Measurements from ENCODE around the gene IFNA21. TPM values are rescaled to one million over a fixed set of nuclear protein-coding genes. Genes with fewer than 3 reads are reported as not detected.

Gene IFNA21
- total and polyA plus RNA-seq, 5 donors from 2014 or later = not detected

- Mint-ChIP-seq H3K27me3 (peaks cover 6% of the 10 kb centered on the region), H3K27ac (no peak overlapping the region), H3K4me1 (peaks cover 9 to 29% (median 23%) of the 10 kb centered on the region in 4 donors), H3K36me3 (peaks cover 3% of the 10 kb centered on the region), H3K9me3 (peaks cover 0 to 5% (median 2%) of the 10 kb centered on the region in 7 donors), H3K4me3 (peak overlapping the region in 3 of 4 donors; percentile 1 to 56 (median 52))
- peak overlapping the region; percentile 64 for H3K4me3 ChIP-seq (ENCODE audit: low read depth, low read length)
- peak in 1 of 2 donors; percentile 65 for ATAC-seq (ENCODE audit: low read depth in 2 of 2)
- H3K36me3 ChIP-seq (ENCODE audit: control insufficient read depth, insufficient read depth, low read length) = no peaks in the 10 kb centered on the region
- DNase-seq = peak in 2 of 3 donors; percentile 6 to 75
- H3K9me3 ChIP-seq (ENCODE audit: control insufficient read depth in 2 of 2, low read length in 2 of 2) = peaks cover 0 to 2% of the 10 kb centered on the region in 2 experiments
- peaks cover 5% of the 10 kb centered on the region for H3K4me1 ChIP-seq (ENCODE audit: control insufficient read depth, insufficient read depth, low read length, poor library complexity, severe bottlenecking)
- no peak overlapping the region for H3K27ac ChIP-seq (ENCODE audit: insufficient read depth, low read length, poor library complexity, severe bottlenecking)
- H3K27me3 ChIP-seq (ENCODE audit: control insufficient read depth, insufficient read depth, low read length) = no peaks in the 10 kb centered on the region
Measured at GRCh38 chr9:21160178-21160577, 6.3 kb downstream of the IFNA21 start.

- Histone ChIP-seq H3K27me3 (ENCODE audit: control insufficient read depth, insufficient read depth, low read length) (peaks cover 3% of the 10 kb centered on the region), H3K36me3 (ENCODE audit: control insufficient read depth, insufficient read depth, low read length) (no peaks in the 10 kb centered on the region), H3K9me3 (ENCODE audit: control insufficient read depth in 2 of 2, low read length in 2 of 2) (peaks cover 0 to 2% of the 10 kb centered on the region in 2 experiments), H3K4me1 (ENCODE audit: control insufficient read depth, insufficient read depth, low read length, poor library complexity, severe bottlenecking) (peaks cover 5% of the 10 kb centered on the region), H3K4me3 (ENCODE audit: low read depth, low read length) (no peak overlapping the region), H3K27ac (ENCODE audit: insufficient read depth, low read length, poor library complexity, severe bottlenecking) (no peak overlapping the region)
- DNase-seq (no peak), ATAC-seq (ENCODE audit: low read depth in 2 of 2) (no peak)
- Mint-ChIP-seq H3K9me3 (peaks cover 0 to 5% (median 0%) of the 10 kb centered on the region in 7 donors), H3K36me3 (peaks cover 3% of the 10 kb centered on the region), H3K4me1 (peaks cover 5 to 23% (median 14%) of the 10 kb centered on the region in 4 donors), H3K27me3 (peaks cover 15% of the 10 kb centered on the region), H3K27ac (no peak overlapping the region), H3K4me3 (no peak overlapping the region)
Measured at GRCh38 chr9:21155501-21155900, 11.0 kb downstream of the IFNA21 start.

GRCh38 chr9:21154018-21154608 lies 12.3 kb downstream of the IFNA21 start:
- H3K36me3 ChIP-seq (ENCODE audit: control insufficient read depth, insufficient read depth, low read length) = no peaks in the 10 kb centered on the region
- H3K4me3 Mint-ChIP-seq = no peak overlapping the region
- H3K27ac Mint-ChIP-seq = no peak overlapping the region
- peaks cover 3% of the 10 kb centered on the region for H3K27me3 ChIP-seq (ENCODE audit: control insufficient read depth, insufficient read depth, low read length)
- H3K4me1 ChIP-seq (ENCODE audit: control insufficient read depth, insufficient read depth, low read length, poor library complexity, severe bottlenecking) = no peaks in the 10 kb centered on the region
- peaks cover 0 to 2% of the 10 kb centered on the region in 2 experiments for H3K9me3 ChIP-seq (ENCODE audit: control insufficient read depth in 2 of 2, low read length in 2 of 2)
- no peak overlapping the region for H3K4me3 ChIP-seq (ENCODE audit: low read depth, low read length)
- H3K4me1 Mint-ChIP-seq = peaks cover 4 to 12% (median 5%) of the 10 kb centered on the region in 4 donors
- H3K9me3 Mint-ChIP-seq = peaks cover 0 to 6% (median 1%) of the 10 kb centered on the region in 7 donors
- no peak for ATAC-seq (ENCODE audit: low read depth in 2 of 2)
- DNase-seq = peak in 2 of 3 donors; percentile 3 to 47
- peaks cover 3% of the 10 kb centered on the region for H3K36me3 Mint-ChIP-seq
- no peak overlapping the region for H3K27ac ChIP-seq (ENCODE audit: insufficient read depth, low read length, poor library complexity, severe bottlenecking)
- H3K27me3 Mint-ChIP-seq = peaks cover 19% of the 10 kb centered on the region

- Mint-ChIP-seq H3K27me3 (peaks cover 25% of the 10 kb centered on the region), H3K36me3 (peaks cover 3% of the 10 kb centered on the region), H3K4me3 (no peak overlapping the region), H3K27ac (no peak overlapping the region), H3K4me1 (peaks cover 2 to 7% (median 4%) of the 10 kb centered on the region in 4 donors), H3K9me3 (peaks cover 0 to 12% (median 2%) of the 10 kb centered on the region in 7 donors)
- peaks cover 3% of the 10 kb centered on the region for H3K27me3 ChIP-seq (ENCODE audit: control insufficient read depth, insufficient read depth, low read length)
- H3K27ac ChIP-seq (ENCODE audit: insufficient read depth, low read length, poor library complexity, severe bottlenecking) = no peak overlapping the region
- H3K9me3 ChIP-seq (ENCODE audit: control insufficient read depth in 2 of 2, low read length in 2 of 2) = peaks cover 2 to 4% of the 10 kb centered on the region in 2 experiments
- ATAC-seq (ENCODE audit: low read depth in 2 of 2) = no peak
- no peak for DNase-seq
- H3K4me3 ChIP-seq (ENCODE audit: low read depth, low read length) = no peak overlapping the region
- H3K4me1 ChIP-seq (ENCODE audit: control insufficient read depth, insufficient read depth, low read length, poor library complexity, severe bottlenecking) = no peaks in the 10 kb centered on the region
- H3K36me3 ChIP-seq (ENCODE audit: control insufficient read depth, insufficient read depth, low read length) = no peaks in the 10 kb centered on the region
Measured at GRCh38 chr9:21153336-21154017, 13.0 kb downstream of the IFNA21 start.

- DNase-seq (peak in 1 of 3 donors; percentile 71), ATAC-seq (ENCODE audit: low read depth in 2 of 2) (no peak)
- H3K36me3 Mint-ChIP-seq = peaks cover 11% of the 10 kb centered on the region
Measured at GRCh38 chr9:21144603-21145002, 21.9 kb downstream of the IFNA21 start.

GRCh38 chr9:21141427-21141882 lies 25.0 kb downstream of the IFNA21 start, which contains the start of gene IFNW1:
TSS of gene IFNW1 (minus strand) at chr9:21141832. CDS start at chr9:21141570, 262 bp downstream.
- Mint-ChIP-seq H3K36me3 (no peaks in the 10 kb centered on the region), H3K9me3 (peaks cover 0 to 6% (median 1%) of the 10 kb centered on the region in 7 donors), H3K27me3 (peaks cover 4% of the 10 kb centered on the region), H3K4me1 (peaks cover 14 to 40% (median 23%) of the 10 kb centered on the region in 4 donors), H3K27ac (peak within 1 kb of the TSS in 1 of 3 donors; percentile 32), H3K4me3 (no peak within 1 kb of the TSS)
- ATAC-seq (ENCODE audit: low read depth in 2 of 2) (no peak), DNase-seq (peak in 1 of 3 donors; percentile 44)
- no peak within 1 kb of the TSS for H3K4me3 ChIP-seq (ENCODE audit: low read depth, low read length)
- no peaks in the 10 kb centered on the region for H3K36me3 ChIP-seq (ENCODE audit: control insufficient read depth, insufficient read depth, low read length)
- H3K4me1 ChIP-seq (ENCODE audit: control insufficient read depth, insufficient read depth, low read length, poor library complexity, severe bottlenecking) = peaks cover 10% of the 10 kb centered on the region
- no peaks in the 10 kb centered on the region for H3K27me3 ChIP-seq (ENCODE audit: control insufficient read depth, insufficient read depth, low read length)
- no peaks in the 10 kb centered on the region for H3K9me3 ChIP-seq (ENCODE audit: control insufficient read depth in 2 of 2, low read length in 2 of 2)
- no peak within 1 kb of the TSS for H3K27ac ChIP-seq (ENCODE audit: insufficient read depth, low read length, poor library complexity, severe bottlenecking)

More at GRCh38 chr9:21144603-21145002, 21.9 kb downstream of the IFNA21 start:
- peaks cover 19% of the 10 kb centered on the region for H3K27me3 Mint-ChIP-seq
- peaks cover 10% of the 10 kb centered on the region for H3K4me1 ChIP-seq (ENCODE audit: control insufficient read depth, insufficient read depth, low read length, poor library complexity, severe bottlenecking)
- peak overlapping the region; percentile 22 for H3K4me3 ChIP-seq (ENCODE audit: low read depth, low read length)
- H3K36me3 ChIP-seq (ENCODE audit: control insufficient read depth, insufficient read depth, low read length) = no peaks in the 10 kb centered on the region
- peak overlapping the region in 1 of 4 donors; percentile 28 for H3K4me3 Mint-ChIP-seq
- no peaks in the 10 kb centered on the region for H3K27me3 ChIP-seq (ENCODE audit: control insufficient read depth, insufficient read depth, low read length)
- H3K27ac ChIP-seq (ENCODE audit: insufficient read depth, low read length, poor library complexity, severe bottlenecking) = no peak overlapping the region
- peaks cover 2 to 21% (median 6%) of the 10 kb centered on the region in 7 donors for H3K9me3 Mint-ChIP-seq
- H3K27ac Mint-ChIP-seq = peak overlapping the region in 2 of 3 donors; percentile 17 to 70
- H3K9me3 ChIP-seq (ENCODE audit: control insufficient read depth in 2 of 2, low read length in 2 of 2) = peaks cover 3 to 7% of the 10 kb centered on the region in 2 experiments
- H3K4me1 Mint-ChIP-seq = peaks cover 14 to 41% (median 23%) of the 10 kb centered on the region in 4 donors

GRCh38 chr9:21137020-21137419 lies 29.4 kb downstream of the IFNA21 start:
- H3K4me3 ChIP-seq (ENCODE audit: low read depth, low read length) = no peak overlapping the region
- H3K4me1 ChIP-seq (ENCODE audit: control insufficient read depth, insufficient read depth, low read length, poor library complexity, severe bottlenecking) = peaks cover 1% of the 10 kb centered on the region
- peaks cover 0 to 3% (median 0%) of the 10 kb centered on the region in 7 donors for H3K9me3 Mint-ChIP-seq
- ATAC-seq (ENCODE audit: low read depth in 2 of 2) (no peak), DNase-seq (no peak)
- peaks cover 9% of the 10 kb centered on the region for H3K27me3 Mint-ChIP-seq
- H3K36me3 ChIP-seq (ENCODE audit: control insufficient read depth, insufficient read depth, low read length) = no peaks in the 10 kb centered on the region
- no peak overlapping the region for H3K27ac Mint-ChIP-seq
- no peaks in the 10 kb centered on the region for H3K36me3 Mint-ChIP-seq
- no peak overlapping the region for H3K27ac ChIP-seq (ENCODE audit: insufficient read depth, low read length, poor library complexity, severe bottlenecking)
- no peaks in the 10 kb centered on the region for H3K9me3 ChIP-seq (ENCODE audit: control insufficient read depth in 2 of 2, low read length in 2 of 2)
- no peaks in the 10 kb centered on the region for H3K27me3 ChIP-seq (ENCODE audit: control insufficient read depth, insufficient read depth, low read length)
- H3K4me1 Mint-ChIP-seq = peaks cover 3 to 11% (median 7%) of the 10 kb centered on the region in 4 donors
- H3K4me3 Mint-ChIP-seq = no peak overlapping the region
